Activated T-cell treated with anti-CD3 and anti-CD28 coated beads for 1 hour (primary cell): ENCODE results near the gene ADAT1.
"Not testable (repeated sequence)": the region's sequence is repeated elsewhere in the genome, so short reads cannot be mapped to it uniquely, and the experiment has no call there.

Experiments used
- DNase-seq: peaks from one replicate; pipeline ENCODE4 v3.0.0-alpha.2; 2020; ENCODE audit warnings: low read depth

Gene ADAT1

GRCh38 chr16:75620326-75621169 lies 2.5 kb downstream of the ADAT1 start:
- DNase-seq, result no peak

DNA sequence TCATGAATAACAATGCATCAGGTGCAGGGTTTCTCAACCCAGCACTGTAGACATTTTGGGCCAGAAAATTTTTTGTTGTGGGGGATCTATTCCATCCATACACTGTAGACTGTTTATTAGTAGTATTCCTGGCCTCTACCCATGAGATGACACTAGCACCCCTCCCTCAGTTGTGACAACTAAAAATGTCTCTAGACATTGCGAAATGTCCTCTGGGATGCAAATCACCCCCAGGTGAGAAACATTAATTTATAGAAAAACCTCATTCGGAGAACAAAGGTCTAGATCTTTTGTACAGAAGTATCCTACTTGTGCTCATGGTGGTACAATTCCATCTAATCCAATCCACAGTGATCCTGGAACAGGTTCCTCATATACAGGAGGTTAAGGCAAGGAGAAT lies 4.3 kb downstream of the ADAT1 start:
- no peak for DNase-seq

DNA sequence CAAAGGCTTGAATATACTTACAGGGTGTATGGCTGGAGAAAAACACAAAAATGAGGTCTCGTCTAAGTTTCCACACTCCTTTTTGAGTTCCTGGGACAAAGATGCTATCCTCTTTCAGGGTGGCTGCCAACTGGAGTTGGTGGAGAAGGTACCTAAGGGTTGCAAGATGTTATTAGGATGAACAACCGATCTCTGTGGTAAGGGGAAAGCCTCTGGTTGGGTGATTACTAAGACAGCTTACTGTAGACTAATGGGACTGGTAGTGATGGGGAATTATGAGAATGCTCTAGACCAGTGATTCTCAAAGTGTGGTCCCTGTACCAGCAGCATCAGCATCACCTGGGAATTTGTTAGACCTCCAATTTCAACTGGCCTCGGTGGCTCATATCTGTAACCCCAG lies 6.0 kb downstream of the ADAT1 start:
- DNase-seq, result no peak

GRCh38 chr16:75616521-75617010 lies 6.5 kb downstream of the ADAT1 start:
- no peak for DNase-seq

DNA sequence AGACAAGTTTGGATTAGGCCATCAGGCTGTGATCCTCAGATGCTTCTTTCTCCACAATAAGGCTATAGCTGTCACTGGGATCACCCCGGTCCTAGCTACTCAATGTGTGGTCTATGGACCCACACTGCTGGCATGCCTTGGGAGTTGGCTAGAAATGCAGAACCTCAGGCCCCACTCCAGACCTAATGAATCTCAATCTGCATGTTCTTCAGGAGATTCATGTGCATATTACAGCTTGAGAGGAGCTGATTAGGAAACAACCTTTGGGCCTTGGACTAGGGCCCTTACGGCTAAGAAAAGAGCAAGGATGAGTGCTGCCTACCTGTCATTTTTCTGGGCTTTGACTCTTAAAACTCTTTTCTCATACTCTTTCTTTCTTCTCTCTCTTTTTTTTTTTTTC lies 7.5 kb downstream of the ADAT1 start:
- DNase-seq, result no peak

GRCh38 chr16:75614066-75614897 lies 8.8 kb downstream of the ADAT1 start:
- DNase-seq, result no peak

- no peak for DNase-seq
These were observed 16.6 kb downstream of the ADAT1 start for GRCh38 chr16:75606507-75606906.

- DNase-seq, result no peak
These were observed 19.8 kb downstream of the ADAT1 start for GRCh38 chr16:75603241-75603640.

DNA sequence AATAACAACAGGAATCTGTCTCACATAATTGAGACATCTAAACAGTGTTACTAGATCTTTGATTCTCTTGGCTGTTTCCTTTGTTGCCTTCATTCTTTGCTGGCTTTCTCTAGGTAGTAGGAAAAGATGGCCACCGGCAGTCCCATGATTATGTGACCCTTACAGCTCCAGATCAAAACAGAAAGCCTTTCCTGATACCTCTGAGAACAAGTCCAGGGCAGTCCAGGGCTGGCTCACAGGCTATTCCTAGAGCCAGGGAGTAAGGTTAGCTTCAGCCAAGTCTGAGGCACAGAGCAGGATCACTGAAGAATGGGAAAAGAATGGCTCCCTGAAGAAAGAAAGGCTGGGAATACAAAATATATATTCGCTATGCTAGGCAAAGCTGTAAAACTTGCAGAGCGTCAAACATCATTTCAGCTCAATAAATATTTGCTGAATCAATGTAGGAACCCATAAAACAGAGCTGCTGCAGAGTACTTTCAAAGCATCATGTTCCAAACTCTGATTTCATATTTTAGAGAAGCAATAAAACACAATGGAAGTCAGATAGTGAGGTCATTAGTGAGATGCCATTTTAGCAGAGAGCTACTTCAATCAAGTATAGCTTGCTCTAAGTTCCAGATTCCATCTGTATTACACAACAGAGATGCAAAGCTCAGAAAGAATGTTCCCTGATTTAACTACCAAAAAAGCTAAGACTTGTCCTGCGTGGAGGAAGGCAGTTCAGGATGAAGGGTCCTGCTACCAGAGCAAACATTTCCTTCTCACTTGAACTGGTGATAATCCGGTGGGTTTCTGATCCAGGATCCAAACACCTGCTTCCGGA lies 23.4 kb downstream of the ADAT1 start:
- no peak for DNase-seq

DNA sequence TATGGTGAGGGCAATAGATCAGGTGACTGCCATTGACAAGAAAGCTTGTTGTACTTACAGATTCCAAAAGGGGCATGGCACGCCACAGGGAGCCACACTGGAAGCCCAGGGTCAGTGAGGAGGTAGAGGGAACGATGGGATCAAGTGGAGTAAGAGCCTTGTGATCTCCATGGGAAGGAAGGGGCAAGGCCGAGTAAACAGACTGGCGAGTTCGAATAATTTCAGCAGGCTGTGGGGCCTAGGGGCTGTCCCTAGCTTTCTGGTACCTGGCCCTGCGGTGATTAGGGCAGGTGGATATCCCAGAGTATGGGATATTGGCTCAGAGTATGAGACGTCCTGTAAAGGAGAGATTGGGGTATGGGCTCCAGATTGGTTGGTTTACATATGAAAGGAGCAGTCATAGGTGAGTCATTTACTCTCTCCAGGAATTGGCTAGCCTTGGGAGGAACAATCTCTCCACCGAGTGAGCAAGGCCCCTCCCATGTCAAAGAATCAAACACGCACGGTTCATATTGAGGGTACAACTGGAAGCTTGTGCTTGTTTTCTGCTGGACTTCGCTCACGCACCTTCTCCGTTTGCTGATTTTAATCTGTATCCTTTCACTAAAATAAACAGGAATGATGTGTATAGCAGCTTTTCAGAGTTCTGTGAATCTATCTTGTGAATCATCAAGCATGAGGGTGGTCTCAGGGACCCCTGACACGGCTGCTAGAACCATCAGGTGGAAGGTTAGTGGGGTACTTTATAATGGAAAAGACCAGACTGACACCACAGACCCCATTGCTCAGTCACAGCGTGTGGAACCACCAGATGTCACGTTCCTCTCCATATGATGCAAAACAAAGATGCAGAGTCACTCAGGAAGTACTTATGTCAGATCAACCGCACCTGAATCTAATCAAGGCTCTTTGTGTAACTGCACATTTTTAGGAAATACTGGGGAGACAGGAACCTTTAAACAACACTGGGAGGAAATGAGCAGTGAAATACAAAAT lies 29.0 kb downstream of the ADAT1 start:
- no peak for DNase-seq

DNA sequence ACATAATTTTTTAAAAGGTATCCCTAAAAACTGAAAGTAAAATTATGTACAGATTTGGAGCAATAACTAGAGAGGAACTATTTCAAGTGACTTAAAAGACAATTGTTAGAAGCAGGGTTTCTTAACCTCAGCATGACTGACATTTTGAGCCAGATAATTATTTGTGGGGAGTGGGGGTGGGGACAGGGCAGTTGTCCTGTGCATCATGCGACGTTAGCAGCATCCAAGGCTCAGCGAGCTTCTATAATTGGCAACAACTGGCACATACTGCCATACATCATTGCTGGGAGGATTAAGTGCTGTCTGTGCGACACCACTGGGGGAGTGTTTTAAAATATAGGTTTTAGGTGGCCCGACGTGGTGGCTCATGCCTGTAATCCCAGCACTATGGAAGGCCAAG lies 29.8 kb downstream of the ADAT1 start:
- DNase-seq, result no peak

DNA sequence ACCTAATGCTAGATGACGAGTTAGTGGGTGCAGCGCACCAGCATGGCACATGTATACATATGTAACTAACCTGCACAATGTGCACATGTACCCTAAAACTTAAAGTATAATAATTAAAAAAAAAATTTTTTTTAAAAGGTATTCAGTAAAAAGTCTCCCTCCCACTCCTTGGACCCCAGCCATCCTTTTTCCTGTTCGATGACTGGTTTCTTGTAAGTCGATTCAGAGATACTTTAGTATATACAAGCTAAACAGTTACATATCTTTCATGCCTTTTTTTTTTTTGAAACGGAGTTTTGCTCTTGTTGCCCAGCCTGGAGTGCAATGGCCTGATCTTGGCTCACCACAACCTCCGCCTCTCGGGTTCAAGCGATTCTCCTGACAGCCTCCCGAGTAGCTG lies 31.2 kb downstream of the ADAT1 start:
- not testable (repeated sequence) for DNase-seq

DNA sequence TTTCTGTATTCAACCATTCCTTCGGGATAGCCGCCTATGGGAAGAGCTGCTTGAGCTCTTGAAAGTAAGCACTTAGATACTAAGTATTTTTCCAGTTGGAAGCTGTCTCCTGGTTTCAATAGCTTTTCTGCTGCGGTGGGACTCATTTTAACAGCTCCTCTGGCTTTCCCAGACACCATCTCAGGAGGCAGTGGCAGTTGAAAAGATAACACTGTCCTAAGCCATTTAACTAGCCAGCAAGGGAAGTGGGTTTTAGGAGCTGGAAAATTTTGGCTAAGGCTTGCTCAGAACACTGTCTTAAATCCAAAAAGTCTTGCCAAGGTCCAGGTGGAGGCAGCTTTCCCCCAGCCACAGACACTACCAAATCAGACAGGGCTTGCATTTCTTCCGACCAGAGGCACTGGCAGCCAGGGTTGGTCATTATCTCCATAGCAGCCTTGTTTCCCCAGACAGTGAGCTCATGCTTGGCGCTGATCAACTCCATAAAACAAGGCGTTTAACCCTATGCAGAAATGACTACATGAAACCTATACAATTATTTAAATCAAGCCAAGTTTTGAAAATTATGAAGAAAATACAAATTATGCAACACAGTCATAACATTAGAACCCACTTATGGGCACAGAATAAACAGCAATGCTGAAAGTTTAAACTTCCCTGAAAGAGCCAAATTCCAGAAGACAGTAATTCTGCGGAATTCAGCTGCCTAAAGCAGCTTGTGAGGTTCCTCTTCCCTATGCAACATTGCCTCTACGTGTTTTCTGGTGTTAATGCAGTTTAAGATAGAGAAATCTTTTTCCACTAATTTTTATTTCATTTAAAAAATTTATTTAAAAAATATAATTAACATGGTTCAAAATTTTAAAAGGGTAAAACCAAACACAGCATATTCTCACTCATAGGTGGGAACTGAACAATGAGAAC lies 31.9 kb downstream of the ADAT1 start:
- DNase-seq, result no peak

DNA sequence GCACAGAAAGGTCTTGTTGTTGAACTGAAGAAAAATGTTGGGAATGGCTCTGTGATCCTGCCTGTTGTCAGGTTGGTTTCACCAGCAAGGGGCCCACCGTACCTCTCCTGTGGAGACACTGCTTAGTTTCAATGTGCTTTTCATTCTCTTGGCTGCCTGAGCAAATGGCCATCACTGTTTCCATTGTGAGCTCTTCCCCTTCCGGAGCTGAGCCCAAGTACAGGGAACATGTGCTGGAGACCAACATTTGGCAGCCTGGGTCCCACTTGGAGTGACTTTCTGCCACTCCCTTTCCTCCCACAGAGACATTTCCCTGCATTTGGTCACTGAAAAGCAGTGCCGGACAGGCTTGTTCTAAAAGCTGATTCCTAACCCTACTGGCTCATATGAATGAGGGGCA lies 33.8 kb downstream of the ADAT1 start:
- DNase-seq, result no peak

- no peak for DNase-seq
These were observed 34.4 kb downstream of the ADAT1 start for GRCh38 chr16:75588716-75589115.

DNA sequence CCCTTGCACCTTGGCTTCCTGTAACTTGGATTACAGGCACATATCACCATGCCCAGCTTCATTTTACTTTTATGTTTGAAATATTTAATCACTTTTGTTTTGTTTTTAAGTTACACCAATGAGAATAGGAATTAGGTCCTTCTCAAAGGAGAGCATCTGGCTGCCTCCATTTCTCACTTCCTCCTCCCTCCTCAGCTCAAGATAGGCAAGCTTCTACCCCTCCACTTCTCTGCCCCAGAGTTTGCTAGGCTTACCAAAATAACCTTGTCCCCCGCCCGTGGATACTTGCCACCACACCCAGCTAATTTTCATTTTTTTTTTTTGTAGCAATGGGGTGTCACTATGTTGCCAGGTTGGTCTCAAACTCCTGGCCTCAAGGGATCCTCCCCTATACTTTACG lies 39.0 kb downstream of the ADAT1 start:
- DNase-seq, result no peak

GRCh38 chr16:75579281-75579834 lies 43.7 kb downstream of the ADAT1 start:
- no peak for DNase-seq

DNA sequence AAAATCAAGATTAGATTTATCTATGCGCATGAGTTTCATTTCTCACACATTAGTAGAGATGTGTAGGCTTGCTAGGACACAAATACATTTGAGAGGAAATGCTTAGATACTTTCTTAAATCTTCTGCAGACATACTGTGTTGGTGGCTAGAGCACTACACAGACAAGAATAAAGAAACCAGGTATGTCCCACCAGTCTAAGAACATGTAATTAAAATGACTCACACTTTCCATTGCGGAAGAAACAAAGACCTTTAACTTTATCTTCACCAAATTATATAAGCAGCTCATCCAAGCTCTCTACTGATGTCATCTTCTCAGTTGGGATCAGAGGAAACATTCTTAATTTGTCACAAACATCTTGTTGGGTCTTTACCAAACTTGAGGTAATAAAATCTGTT lies 44.4 kb downstream of the ADAT1 start:
- no peak for DNase-seq

GRCh38 chr16:75578212-75578611 lies 44.9 kb downstream of the ADAT1 start:
- no peak for DNase-seq

GRCh38 chr16:75576384-75576811 lies 46.7 kb downstream of the ADAT1 start:
- DNase-seq, result no peak
